H9 (cell line): ENCODE results near the gene SEMA6A. TPM values are rescaled to one million over a fixed set of nuclear protein-coding genes. Genes with fewer than 3 reads are reported as not detected.

Experiments used
- DNase-seq: peaks from one replicate; pipeline ENCODE4 v3.0.0-alpha.2; 2017
- H2AFZ ChIP-seq: one replicate; pipeline ENCODE4 v1.6.1; 2013; ENCODE audit warnings: mild to moderate bottlenecking, low read length, control low read depth, moderate library complexity
- H2AK5ac ChIP-seq: 2 replicates; pipeline ENCODE4 v1.6.1; 2013; ENCODE audit warnings: low read length, control low read depth, mixed read lengths; ENCODE audit not compliant: insufficient read length
- H2BK120ac ChIP-seq: one replicate; pipeline ENCODE4 v1.6.1; 2013; ENCODE audit warnings: low read depth, mild to moderate bottlenecking, low read length, control low read depth, inconsistent platforms; ENCODE audit not compliant: poor library complexity, severe bottlenecking
- H2BK12ac ChIP-seq: 2 replicates; pipeline ENCODE4 v1.6.1; 2013; ENCODE audit warnings: low read length, control low read depth, mixed read lengths, low read depth; ENCODE audit not compliant: insufficient read length
- H2BK15ac ChIP-seq: 2 replicates; pipeline ENCODE4 v1.6.1; 2013; ENCODE audit warnings: low read depth, low read length, control low read depth
- H2BK20ac ChIP-seq: one replicate; pipeline ENCODE4 v1.6.1; 2013; ENCODE audit warnings: low read depth, mild to moderate bottlenecking, low read length, control low read depth, inconsistent platforms; ENCODE audit not compliant: poor library complexity, severe bottlenecking
- H2BK5ac ChIP-seq: 2 replicates; pipeline ENCODE4 v1.6.1; 2013; ENCODE audit warnings: low read length, control low read depth, mixed read lengths; ENCODE audit not compliant: insufficient read length
- H3K14ac ChIP-seq: 2 replicates; pipeline ENCODE4 v1.6.1; 2013; ENCODE audit warnings: low read length, control low read depth; ENCODE audit not compliant: insufficient read depth
- H3K18ac ChIP-seq: 2 replicates; pipeline ENCODE4 v1.6.1; 2013; ENCODE audit warnings: low read depth, mild to moderate bottlenecking, mixed read lengths, low read length, control low read depth; ENCODE audit not compliant: insufficient read length
- H3K23ac ChIP-seq: 2 replicates; pipeline ENCODE4 v1.6.1; 2013; ENCODE audit warnings: low read length, control low read depth, mixed read lengths, low read depth; ENCODE audit not compliant: insufficient read length
- H3K23me2 ChIP-seq: 2 replicates; pipeline ENCODE4 v1.6.1; 2013; ENCODE audit warnings: low read depth, mild to moderate bottlenecking, mixed read lengths, low read length, control low read depth; ENCODE audit not compliant: insufficient read length, poor library complexity, severe bottlenecking
- H3K27ac ChIP-seq: 2 replicates; pipeline ENCODE4 v1.5.1; 2013; ENCODE audit warnings: low read length, control low read depth, mixed read lengths, low read depth; ENCODE audit not compliant: insufficient read length
- H3K27me3 ChIP-seq: 2 replicates; pipeline ENCODE4 v1.6.1; 2013; ENCODE audit warnings: low read length, control low read depth, inconsistent platforms; ENCODE audit not compliant: insufficient read depth
- H3K4ac ChIP-seq: 2 replicates; pipeline ENCODE4 v1.6.1; 2013; ENCODE audit warnings: low read depth, mild to moderate bottlenecking, control low read depth, inconsistent platforms, low read length, moderate library complexity
- H3K4me1 ChIP-seq: 2 replicates; pipeline ENCODE4 v1.6.1; 2013; ENCODE audit warnings: low read length, control low read depth, inconsistent platforms; ENCODE audit not compliant: insufficient read depth
- H3K4me2 ChIP-seq: 2 replicates; pipeline ENCODE4 v1.6.1; 2013; ENCODE audit warnings: low read length, control low read depth, mixed read lengths; ENCODE audit not compliant: insufficient read length, insufficient read depth
- H3K56ac ChIP-seq: 2 replicates; pipeline ENCODE4 v1.6.1; 2013; ENCODE audit warnings: low read depth, mild to moderate bottlenecking, mixed read lengths, low read length, control low read depth; ENCODE audit not compliant: insufficient read length
- H3K79me1 ChIP-seq: 2 replicates; pipeline ENCODE4 v1.6.1; 2013; ENCODE audit warnings: low read depth, mild to moderate bottlenecking, moderate library complexity, low read length, control low read depth, inconsistent platforms; ENCODE audit not compliant: insufficient read depth, poor library complexity, severe bottlenecking
- H3K79me2 ChIP-seq: 2 replicates; pipeline ENCODE4 v1.6.1; 2013; ENCODE audit warnings: low read length, control low read depth, inconsistent platforms; ENCODE audit not compliant: insufficient read depth
- H3K9ac ChIP-seq: 2 replicates; pipeline ENCODE4 v1.6.1; 2013; ENCODE audit warnings: low read length, control low read depth, mixed read lengths; ENCODE audit not compliant: insufficient read length; ENCODE audit errors: extremely low read depth
- H3K9me3 ChIP-seq: one replicate; pipeline ENCODE4 v1.6.1; 2013; ENCODE audit warnings: low read depth, low read length, inconsistent platforms; ENCODE audit not compliant: control insufficient read depth
- H3T11ph ChIP-seq: one replicate; pipeline ENCODE4 v1.6.1; 2013; ENCODE audit warnings: mild to moderate bottlenecking, low read length, control low read depth, inconsistent platforms
- H4K20me1 ChIP-seq: one replicate; pipeline ENCODE4 v1.6.1; 2013; ENCODE audit not compliant: control insufficient read depth, insufficient read length, insufficient read depth
- H4K5ac ChIP-seq: 2 replicates; pipeline ENCODE4 v1.6.1; 2013; ENCODE audit warnings: low read depth, mild to moderate bottlenecking, mixed read lengths, low read length, control low read depth; ENCODE audit not compliant: insufficient read length
- H4K8ac ChIP-seq: replicated peaks from 2 replicates; pipeline ENCODE4 v1.6.1; 2013; ENCODE audit warnings: low read length, control low read depth, mixed read lengths, low read depth; ENCODE audit not compliant: insufficient read length
- H4K91ac ChIP-seq: 2 replicates; pipeline ENCODE4 v1.6.1; 2013; ENCODE audit warnings: low read depth, mild to moderate bottlenecking, moderate library complexity, mixed read lengths, low read length, control low read depth; ENCODE audit not compliant: insufficient read length
- H3K27ac Mint-ChIP-seq, 3 experiments: 2 replicates in 2 of 3; 3 replicates in 1 of 3; pipeline ENCODE4 v1.8.0; 2020 to 2021; ENCODE audit warnings: mixed read lengths in 3 of 3, mild to moderate bottlenecking in 1 of 3, moderate library complexity in 1 of 3
- H3K27me3 Mint-ChIP-seq: 2 replicates; pipeline ENCODE4 v1.8.0; 2021; ENCODE audit warnings: low read depth, mild to moderate bottlenecking, moderate library complexity, mixed read lengths
- H3K36me3 Mint-ChIP-seq, 3 experiments: 2 replicates in 2 of 3; 3 replicates in 1 of 3; pipeline ENCODE4 v1.8.0; 2020 to 2021; ENCODE audit warnings: low read depth in 3 of 3, mixed read lengths in 3 of 3; ENCODE audit not compliant: insufficient read depth in 1 of 3
- H3K4me1 Mint-ChIP-seq, 2 experiments: 2 replicates each; pipeline ENCODE4 v1.8.0; 2020; ENCODE audit warnings: mixed read lengths in 2 of 2
- H3K4me3 Mint-ChIP-seq, 2 experiments: 2 replicates in 1 of 2; 3 replicates in 1 of 2; pipeline ENCODE4 v1.8.0; 2020 to 2021; ENCODE audit warnings: mild to moderate bottlenecking in 2 of 2, mixed read lengths in 2 of 2, moderate library complexity in 1 of 2
- H3K9me3 Mint-ChIP-seq, 2 experiments: 2 replicates in 1 of 2; 3 replicates in 1 of 2; pipeline ENCODE4 v1.8.0; 2020; ENCODE audit warnings: mild to moderate bottlenecking in 2 of 2, mixed read lengths in 2 of 2, moderate library complexity in 1 of 2
- CTCF ChIP-seq: fragments of 200-600 bp; sonication (generic); conservative IDR thresholded peaks from 3 replicates; pipeline ENCODE4 v1.8.0; 2021; ENCODE audit warnings: antibody characterized with exemption, mild to moderate bottlenecking
- WGBS: extraction: QIAGEN DNeasy Blood & Tissue Kit; methylation state at CpG from one replicate; pipeline ENCODE4 v1.1.7; 2013; ENCODE audit warnings: missing lambda C conversion rate, low lambda C conversion rate, mixed read lengths; ENCODE audit not compliant: insufficient read length; ENCODE audit errors: extremely low coverage; 5-methylcytosine and 5-hydroxymethylcytosine counted together
- total RNA-seq: library from RNA; stranded (reverse); gene quantifications from 2 replicates; pipeline ENCODE4 v1.2.1, GENCODE V29; 2021

The SEMA6A gene
- total RNA-seq, 1 experiment from 2014 or later, result 354 TPM

- no peaks in the 10 kb centered on the region for H3K27me3 ChIP-seq
- no peak overlapping the region for H3K4ac ChIP-seq
- H3K79me1 ChIP-seq, result no peaks in the 10 kb centered on the region
- H2BK12ac ChIP-seq, result no peak overlapping the region
- DNase-seq, result no peak
- H3K4me3 Mint-ChIP-seq, result no peak overlapping the region
- no peak overlapping the region for H2AK5ac ChIP-seq
- no peak overlapping the region for H2BK5ac ChIP-seq
- no peak overlapping the region for H3K18ac ChIP-seq
- H2BK120ac ChIP-seq, result no peak overlapping the region
- no peaks in the 10 kb centered on the region for H3K9me3 ChIP-seq
- no peak overlapping the region for H4K8ac ChIP-seq
- no peak overlapping the region for H3K23ac ChIP-seq
- H3K4me1 Mint-ChIP-seq, result peaks cover 13% of the 10 kb centered on the region in 2 experiments
- H3K79me2 ChIP-seq, result no peaks in the 10 kb centered on the region
- H2BK15ac ChIP-seq, result no peak overlapping the region
- H3K56ac ChIP-seq, result no peak overlapping the region
- no CpG with 5 or more reads among the region's 4 CpGs for WGBS
- H4K91ac ChIP-seq, result no peak overlapping the region
- TF ChIP-seq CTCF, result no peak
- H3K4me1 ChIP-seq, result no peaks in the 10 kb centered on the region
- no peak overlapping the region for H3K9ac ChIP-seq
- H3K23me2 ChIP-seq, result no peaks in the 10 kb centered on the region
- no peaks in the 10 kb centered on the region for H4K20me1 ChIP-seq
- H3K27ac Mint-ChIP-seq, result no peak overlapping the region; a peak in 2 of 7 replicates
- no peak overlapping the region for H2AFZ ChIP-seq
- H4K5ac ChIP-seq, result no peak overlapping the region
- H2BK20ac ChIP-seq, result no peak overlapping the region
- H3K27ac ChIP-seq, result no peak overlapping the region
- no peak overlapping the region for H3T11ph ChIP-seq
- H3K36me3 Mint-ChIP-seq, result no peaks in the 10 kb centered on the region
- no peaks in the 10 kb centered on the region for H3K27me3 Mint-ChIP-seq
- H3K9me3 Mint-ChIP-seq, result no peaks in the 10 kb centered on the region
- no peak overlapping the region for H3K14ac ChIP-seq
- H3K4me2 ChIP-seq, result no peak overlapping the region
Observed at GRCh38 chr5:116395631-116396203, 178.9 kb downstream of the SEMA6A start.
